ENCODE measurements around the gene TIPIN. TPM values are rescaled to one million over a fixed set of nuclear protein-coding genes. Genes with fewer than 3 reads are reported as not detected.
A peak's percentile ranks its signal among the peaks of the same experiment; 100 is the strongest.

TIPIN gene
- total RNA-seq, 1 experiment from 2014 or later, result 19.7 TPM

GRCh38 chr15:66387163-66388042, 30.9 kb upstream of the TIPIN start:
- in situ Hi-C loops (cut with HindIII; ENCODE audit: low pct_unique_long_range_greater_than_20kb, low sequenced_read_pairs) (no loop called here), intact Hi-C loops (cut with micrococcal nuclease; ENCODE audit: unreplicated experiment) (loop anchor here (5.0 kb wide), 1 partner anchor 110 kb away; the partner anchor contains the start of gene SNAPC5)
- H3K36me3 ChIP-seq (ENCODE audit: control insufficient read depth, insufficient read depth, low read length), result no peaks in the 10 kb centered on the region; the same call in 1 of the 2 replicates
- peaks cover 15% of the 10 kb centered on the region for H3K4me1 ChIP-seq (ENCODE audit: control insufficient read depth, insufficient read depth, low read length)
- no peaks in the 10 kb centered on the region for H3K9me3 ChIP-seq (ENCODE audit: control insufficient read depth, insufficient read depth, low read depth, low read length)
- peak overlapping the region; percentile 65 for H3K27ac ChIP-seq (ENCODE audit: low read length)
- H3K27me3 ChIP-seq (ENCODE audit: control insufficient read depth, insufficient read depth, low read length), result no peaks in the 10 kb centered on the region
- ChIA-PET CTCF (interaction anchor here (0.6 to 1.0 kb wide), 4 partner anchors 13 to 1088 kb away, joined by 4 to 9 read pairs (median 4); no protein-coding TSS in a partner anchor), POLR2A (interaction anchor here (0.6 to 0.9 kb wide), 2 partner anchors 18 to 111 kb away, joined by 3 to 4 read pairs; no protein-coding TSS in a partner anchor)
- BruUV-seq (replicated peaks), result no TSS peak
- no peak for DNase-seq (ENCODE audit: low read depth, low spot score)
- TF ChIP-seq TCF7L2 (IDR thresholded peaks at IDR 0.05; ENCODE audit: low read depth, low read length), result no peak
- TF ChIP-seq SIN3A (IDR thresholded peaks at IDR 0.05; ENCODE audit: borderline replicate concordance, insufficient read depth, low read depth, low read length), result no peak
- TF ChIP-seq CTCF (IDR thresholded peaks at IDR 0.05), result peak; percentile 75
- TF ChIP-seq REST (IDR thresholded peaks at IDR 0.05; ENCODE audit: insufficient read depth in 1 of 2, low read depth in 2 of 2, low read length in 1 of 2), result no peak
- TF ChIP-seq POLR2AphosphoS5 (IDR thresholded peaks at IDR 0.05; ENCODE audit: low read depth, low read length), result no peak
- ATAC-seq, result peak; percentile 57
- peak overlapping the region; percentile 76 to 82 for H3K4me3 ChIP-seq (ENCODE audit: low read depth in 2 of 2, low read length in 2 of 2)

GRCh38 chr15:66386204-66387123, 30.0 kb upstream of the TIPIN start, which contains the start of gene MAP2K1:
TSS of gene MAP2K1 (plus strand) at chr15:66386912. CDS start at chr15:66387348, 436 bp downstream.
- peak within 1 kb of the TSS; percentile 76 to 82 for H3K4me3 ChIP-seq (ENCODE audit: low read depth in 2 of 2, low read length in 2 of 2)
- TF ChIP-seq CTCF (IDR thresholded peaks at IDR 0.05) (peak; percentile 89), REST (IDR thresholded peaks at IDR 0.05; ENCODE audit: insufficient read depth in 1 of 2, low read depth in 2 of 2, low read length in 1 of 2) (peak in 1 of 2 experiments; percentile 51; a peak in 1 of 4 replicates), TCF7L2 (IDR thresholded peaks at IDR 0.05; ENCODE audit: low read depth, low read length) (peak; percentile 23; the same call in 1 of the 2 replicates), SIN3A (IDR thresholded peaks at IDR 0.05; ENCODE audit: borderline replicate concordance, insufficient read depth, low read depth, low read length) (peak; percentile 96; the same call in 1 of the 2 replicates), POLR2AphosphoS5 (IDR thresholded peaks at IDR 0.05; ENCODE audit: low read depth, low read length) (peak; percentile 71)
- intact Hi-C loops (cut with micrococcal nuclease; ENCODE audit: unreplicated experiment), result loop anchor here (5.0 kb wide), 1 partner anchor 111 kb away; the partner anchor contains the start of gene SNAPC5
- H3K36me3 ChIP-seq (ENCODE audit: control insufficient read depth, insufficient read depth, low read length), result no peaks in the 10 kb centered on the region; the same call in 1 of the 2 replicates
- BruUV-seq (replicated peaks), result no TSS peak
- H3K9me3 ChIP-seq (ENCODE audit: control insufficient read depth, insufficient read depth, low read depth, low read length), result no peaks in the 10 kb centered on the region
- CTCF ChIA-PET, result interaction anchor here (0.6 to 0.7 kb wide), 3 partner anchors 12 to 1087 kb away, joined by 4 to 9 read pairs (median 4); no protein-coding TSS in a partner anchor
- POLR2A ChIA-PET, result interaction anchor here (0.6 to 0.9 kb wide), 3 partner anchors 17 to 112 kb away, joined by 3 to 4 read pairs (median 3); no protein-coding TSS in a partner anchor
- peak within 1 kb of the TSS; percentile 80 for H3K27ac ChIP-seq (ENCODE audit: low read length)
- in situ Hi-C loops (cut with HindIII; ENCODE audit: low pct_unique_long_range_greater_than_20kb, low sequenced_read_pairs), result no loop called here
- DNase-seq (ENCODE audit: low read depth, low spot score) (peak; percentile 79), ATAC-seq (peak; percentile 96)
- H3K27me3 ChIP-seq (ENCODE audit: control insufficient read depth, insufficient read depth, low read length), result no peaks in the 10 kb centered on the region
- peaks cover 15% of the 10 kb centered on the region for H3K4me1 ChIP-seq (ENCODE audit: control insufficient read depth, insufficient read depth, low read length)
